ENCODE data around the gene STAG3.
"Not testable (repeated sequence)": the region's sequence is repeated elsewhere in the genome, so short reads cannot be mapped to it uniquely, and the experiment has no call there.

STAG3 gene

GRCh38 chr7:100247152-100247757 lies 69.5 kb downstream of the STAG3 start:
- DNase-seq (ENCODE audit: low read depth in 2 of 2): no peak

GRCh38 chr7:100248483-100248882 lies 70.8 kb downstream of the STAG3 start:
- no peak for DNase-seq (ENCODE audit: low read depth in 2 of 2)

- DNase-seq (ENCODE audit: low read depth in 2 of 2): no peak
These were observed 79.3 kb downstream of the STAG3 start for GRCh38 chr7:100257017-100257416.

- DNase-seq (ENCODE audit: low read depth in 2 of 2): not testable (repeated sequence)
These were observed 82.3 kb downstream of the STAG3 start for GRCh38 chr7:100259984-100260383.

- not testable (repeated sequence) for DNase-seq (ENCODE audit: low read depth in 2 of 2)
These were observed 85.2 kb downstream of the STAG3 start for GRCh38 chr7:100262896-100263295.
